Fibroblast of villous mesenchyme (primary cell): ENCODE data around the gene KRT3. TPM values are rescaled to one million over a fixed set of nuclear protein-coding genes. Genes with fewer than 3 reads are reported as not detected.

ENCODE experiments used
- DNase-seq: peaks from one replicate; pipeline ENCODE4 v3.0.0-alpha.2; 2010; ENCODE audit warnings: low read depth
- H3K4me3 ChIP-seq: 2 replicates; pipeline ENCODE4 v1.5.1; 2011; ENCODE audit warnings: low read depth, mild to moderate bottlenecking, low read length
- total RNA-seq: library from RNA; depleted of rRNA; stranded (reverse); fragments of >200 nt; gene quantifications from 2 replicates; pipeline ENCODE4 v1.2.3, GENCODE V29; 2012
- TF ChIP-seq, protein P1 (sequence below): IDR thresholded peaks from 2 replicates; pipeline ENCODE4 v1.5.1; 2012; ENCODE audit warnings: low read depth, mild to moderate bottlenecking, low read length; ENCODE audit not compliant: insufficient read depth

Gene KRT3
- total RNA-seq, 1 donor = not detected

DNA sequence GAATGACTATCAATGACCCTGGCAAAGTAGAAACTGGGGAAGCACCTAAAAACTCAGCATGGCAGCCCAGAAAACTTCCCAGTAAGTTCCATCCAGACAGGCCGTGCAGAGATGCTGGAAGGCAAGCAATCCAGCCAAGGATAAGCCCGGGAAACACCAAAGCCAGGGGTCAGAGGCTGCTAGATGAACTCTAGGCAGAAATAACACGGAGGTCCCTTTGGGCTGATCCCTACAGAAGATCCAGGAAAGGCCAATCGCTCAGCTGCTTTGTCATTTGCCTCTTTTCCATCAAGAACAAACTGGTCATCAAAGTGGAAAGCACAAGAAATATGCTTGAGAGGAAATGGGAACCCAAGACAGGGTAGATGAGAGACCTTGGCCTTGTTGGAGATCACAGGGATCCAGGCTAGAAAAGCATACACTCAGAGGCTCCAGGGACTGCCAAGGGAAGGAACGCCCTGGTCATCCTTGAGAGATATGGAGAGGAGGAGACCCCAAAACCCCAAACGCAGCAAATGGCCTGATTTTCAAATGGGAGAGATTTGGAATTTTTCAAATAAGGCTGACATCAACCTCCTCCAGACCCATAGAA lies 31.7 kb upstream of the KRT3 start:
- no peak for DNase-seq
- H3K4me3 ChIP-seq = no peak overlapping the region
- TF ChIP-seq, protein P1, sequence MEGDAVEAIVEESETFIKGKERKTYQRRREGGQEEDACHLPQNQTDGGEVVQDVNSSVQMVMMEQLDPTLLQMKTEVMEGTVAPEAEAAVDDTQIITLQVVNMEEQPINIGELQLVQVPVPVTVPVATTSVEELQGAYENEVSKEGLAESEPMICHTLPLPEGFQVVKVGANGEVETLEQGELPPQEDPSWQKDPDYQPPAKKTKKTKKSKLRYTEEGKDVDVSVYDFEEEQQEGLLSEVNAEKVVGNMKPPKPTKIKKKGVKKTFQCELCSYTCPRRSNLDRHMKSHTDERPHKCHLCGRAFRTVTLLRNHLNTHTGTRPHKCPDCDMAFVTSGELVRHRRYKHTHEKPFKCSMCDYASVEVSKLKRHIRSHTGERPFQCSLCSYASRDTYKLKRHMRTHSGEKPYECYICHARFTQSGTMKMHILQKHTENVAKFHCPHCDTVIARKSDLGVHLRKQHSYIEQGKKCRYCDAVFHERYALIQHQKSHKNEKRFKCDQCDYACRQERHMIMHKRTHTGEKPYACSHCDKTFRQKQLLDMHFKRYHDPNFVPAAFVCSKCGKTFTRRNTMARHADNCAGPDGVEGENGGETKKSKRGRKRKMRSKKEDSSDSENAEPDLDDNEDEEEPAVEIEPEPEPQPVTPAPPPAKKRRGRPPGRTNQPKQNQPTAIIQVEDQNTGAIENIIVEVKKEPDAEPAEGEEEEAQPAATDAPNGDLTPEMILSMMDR = no peak

DNA sequence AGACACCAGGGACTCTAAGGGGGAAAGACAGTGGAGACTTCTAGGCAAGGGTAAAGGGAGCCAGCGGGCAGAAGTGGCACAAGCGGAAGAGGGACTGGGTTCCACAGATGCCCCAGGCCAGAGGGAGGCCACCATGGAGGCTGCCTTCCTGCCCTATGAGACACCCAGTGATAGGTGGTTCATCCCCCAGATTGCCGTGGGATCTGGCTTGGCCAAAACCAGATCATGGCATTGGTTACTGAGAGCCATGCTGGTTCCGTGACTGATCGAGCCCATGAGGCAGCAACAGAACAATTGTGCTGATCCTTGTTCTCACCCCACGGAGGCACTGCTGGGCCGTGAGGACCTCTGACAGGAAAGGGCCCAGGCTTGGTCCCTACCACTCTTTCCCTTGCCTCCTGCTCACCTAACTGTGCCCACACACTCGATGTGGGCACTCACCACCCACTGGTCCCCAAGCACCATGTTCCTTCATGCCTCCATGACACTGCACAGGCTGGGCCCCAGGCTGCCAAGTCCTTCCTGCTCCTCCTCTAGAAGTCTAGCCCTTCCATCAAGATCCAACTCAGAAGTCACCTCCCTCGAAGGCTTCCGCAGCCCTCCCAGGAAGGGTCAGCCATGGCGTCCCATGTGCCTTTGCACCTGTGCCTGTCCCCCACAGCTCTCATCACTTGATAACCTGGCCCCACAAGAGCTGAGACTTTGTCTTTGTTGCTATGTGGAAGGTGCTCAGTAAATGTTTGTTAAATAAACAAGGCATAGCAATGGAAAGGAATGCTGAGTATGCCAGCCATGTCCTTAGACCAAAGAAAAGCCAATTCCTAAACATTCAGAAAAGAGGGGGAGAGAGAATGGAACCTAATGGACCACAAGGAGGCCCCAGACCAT lies 30.9 kb upstream of the KRT3 start:
- TF ChIP-seq, protein P1 = no peak
- H3K4me3 ChIP-seq = no peak overlapping the region
- DNase-seq = no peak

DNA sequence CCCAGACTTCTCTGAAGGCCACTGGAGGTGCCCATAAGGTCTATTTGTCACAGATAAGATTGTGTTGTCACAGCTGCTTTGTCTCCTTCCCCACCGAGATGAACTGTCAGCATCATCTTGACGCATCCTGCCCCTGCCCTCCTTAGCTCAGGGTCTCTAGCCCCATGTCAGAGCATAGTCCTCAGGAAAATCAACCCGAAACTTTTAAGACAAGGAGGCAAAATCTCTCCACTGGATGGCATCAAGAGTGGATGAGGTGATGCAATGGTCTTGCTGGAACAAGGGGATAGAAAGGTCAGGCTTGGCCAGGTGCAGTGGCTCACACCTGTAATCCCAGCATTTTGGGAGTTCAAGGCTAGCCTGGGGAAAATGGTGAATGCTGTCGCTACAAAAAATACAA lies 30.0 kb upstream of the KRT3 start:
- H3K4me3 ChIP-seq = no peak overlapping the region
- no peak for DNase-seq
- TF ChIP-seq, protein P1 = no peak

DNA sequence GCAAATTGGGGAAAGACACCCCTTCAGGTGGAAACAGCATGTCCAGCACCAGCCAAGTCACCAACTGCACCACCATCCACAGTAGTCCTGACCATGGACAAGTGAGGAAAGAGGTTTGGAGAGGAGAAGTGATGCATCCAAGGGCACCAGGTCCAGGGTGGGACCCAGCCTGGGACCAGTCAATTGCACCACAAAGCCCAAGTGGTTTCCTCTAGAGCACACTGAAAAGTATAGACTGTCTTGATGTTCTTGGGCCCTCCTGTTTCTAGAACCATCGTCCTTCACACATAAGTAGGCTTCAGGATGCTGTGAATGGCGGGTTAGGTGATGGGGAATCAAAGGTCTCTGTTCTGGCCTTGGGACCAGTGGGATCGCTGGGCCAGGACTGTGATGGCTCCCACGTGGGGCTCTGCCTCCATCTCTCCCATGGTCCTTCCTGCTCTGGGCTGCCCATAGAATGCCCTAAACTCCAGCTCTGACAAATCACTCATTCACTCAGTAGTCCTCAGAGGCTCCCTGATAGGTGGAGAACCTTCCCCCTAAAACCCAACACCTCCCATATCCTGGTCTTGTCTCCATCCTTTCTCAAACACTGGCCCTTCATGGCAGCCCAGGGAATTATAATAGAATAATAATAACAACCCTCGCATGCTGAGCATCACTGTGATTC lies 29.0 kb upstream of the KRT3 start:
- DNase-seq = no peak
- TF ChIP-seq, protein P1 = no peak
- H3K4me3 ChIP-seq = no peak overlapping the region

DNA sequence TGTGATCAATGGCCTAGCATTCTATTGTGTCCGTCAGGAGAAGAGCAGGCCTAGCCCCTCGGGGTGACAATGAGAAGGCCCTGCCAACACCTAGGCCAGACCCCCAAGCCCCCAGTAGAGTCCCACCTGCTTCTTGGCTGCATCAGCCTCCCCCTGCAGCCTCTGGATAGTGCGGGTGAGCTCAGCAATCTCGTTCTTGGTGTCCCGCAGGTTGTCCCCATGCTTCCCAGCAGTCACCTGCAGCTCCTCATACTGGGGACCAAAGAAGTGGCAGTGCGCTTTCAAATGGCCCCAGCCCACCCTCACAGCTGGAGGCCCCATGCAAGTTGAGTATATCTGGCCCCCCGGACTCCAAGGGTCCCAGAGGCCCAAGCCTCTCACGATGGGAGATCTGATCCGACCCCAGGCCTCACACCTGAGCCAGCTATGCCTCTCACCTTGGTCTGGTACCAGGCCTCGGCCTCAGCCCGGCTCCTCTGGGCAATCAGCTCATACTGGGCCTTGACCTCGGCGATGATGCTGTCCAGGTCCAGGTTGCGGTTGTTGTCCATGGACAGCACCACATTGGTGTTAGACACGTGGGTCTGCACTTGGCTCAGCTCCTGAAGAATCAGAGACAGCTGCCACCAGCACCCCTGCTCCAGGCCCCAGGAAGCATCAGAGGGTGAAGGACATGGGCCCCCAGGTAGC lies 28.0 kb upstream of the KRT3 start:
- TF ChIP-seq, protein P1 = no peak

DNA sequence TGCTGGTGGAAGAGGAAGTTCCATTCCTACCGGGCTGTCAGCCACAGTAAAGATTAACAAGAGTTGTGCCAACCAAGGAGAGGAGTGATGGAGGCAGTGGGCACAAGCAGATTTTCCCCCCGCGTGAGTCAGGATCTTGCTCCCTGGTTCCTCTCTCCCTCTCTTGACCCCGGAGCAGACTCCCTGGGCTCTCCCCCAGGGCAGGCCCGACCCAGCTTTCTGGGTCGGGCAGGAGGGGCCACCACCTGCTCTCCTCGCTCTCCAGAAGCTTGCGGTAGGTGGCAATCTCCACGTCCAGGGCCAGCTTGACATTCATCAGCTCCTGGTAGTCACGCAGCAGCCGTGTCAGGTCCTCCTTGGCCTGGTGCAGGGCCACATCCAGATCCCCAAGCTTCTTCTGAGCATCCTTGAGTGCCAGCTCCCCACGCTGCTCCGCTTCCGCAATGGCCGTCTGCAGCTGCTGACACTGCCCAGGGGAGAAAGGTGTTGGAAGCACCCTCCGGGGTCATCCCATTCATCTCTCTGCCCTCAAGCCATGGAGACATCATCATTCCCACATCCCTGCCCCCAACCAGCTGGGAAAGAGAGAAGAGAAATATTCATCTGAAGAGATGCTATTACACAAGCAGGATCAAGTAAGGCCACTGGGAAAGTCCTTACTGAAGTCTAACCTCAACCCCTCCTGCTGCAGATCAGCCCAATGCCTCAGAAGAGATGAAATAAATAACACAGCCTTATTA lies 27.0 kb upstream of the KRT3 start:
- no peak overlapping the region for H3K4me3 ChIP-seq
- DNase-seq = no peak
- TF ChIP-seq, protein P1 = no peak

More for the DNA sequence above, 28.0 kb upstream of the KRT3 start:
- no peak overlapping the region for H3K4me3 ChIP-seq
- no peak for DNase-seq
